ENCODE measurements around the gene YOD1. TPM values are rescaled to one million over a fixed set of nuclear protein-coding genes. Genes with fewer than 3 reads are reported as not detected.

YOD1 gene
- total RNA-seq, 4 donors from 2014 or later: 9.6 to 32.0 (median 22.9) TPM

DNA sequence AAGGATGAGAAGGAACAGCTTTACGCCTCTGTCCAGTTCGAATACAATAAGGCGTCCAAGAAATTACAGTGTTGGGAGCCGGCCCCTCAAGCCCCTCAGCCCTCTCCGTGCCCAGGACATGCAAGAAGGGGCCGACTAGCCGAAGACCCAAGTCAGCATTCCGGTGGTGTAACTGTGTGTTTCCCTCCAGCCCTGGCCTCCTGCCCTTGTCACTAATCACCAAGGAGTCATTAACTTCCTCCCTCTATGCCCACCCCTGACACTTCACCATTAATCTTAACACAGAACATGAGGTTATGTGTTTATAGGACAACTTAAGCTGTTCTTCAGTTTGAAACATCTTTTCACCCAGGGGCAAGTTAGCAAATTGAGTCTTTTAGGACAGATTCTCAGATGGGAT is 21.2 kb upstream of the YOD1 start:
- Histone ChIP-seq H3K36me3 (peaks cover 3 to 64% (median 11%) of the 10 kb centered on the region in 3 donors), H3K27ac (no peak overlapping the region)
- no peak for DNase-seq

DNA sequence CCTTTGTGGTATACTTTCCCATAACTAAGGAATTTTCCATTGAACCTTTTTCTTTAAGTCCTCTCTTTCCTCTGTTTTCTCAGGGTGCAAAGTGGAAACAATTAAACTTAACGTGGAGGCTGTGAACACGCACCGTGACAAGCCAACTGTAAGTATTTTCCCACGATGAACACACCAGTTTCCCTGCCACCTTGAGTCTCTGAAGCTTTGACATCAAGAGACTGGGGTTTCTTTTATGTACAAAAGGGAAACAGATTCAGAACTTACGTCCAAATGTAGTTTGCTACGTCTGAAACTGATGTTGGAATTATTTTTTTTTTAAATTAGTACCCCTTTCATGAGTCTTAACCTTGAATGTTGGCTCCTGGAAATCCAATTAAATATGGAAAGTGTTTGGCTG is 20.4 kb upstream of the YOD1 start:
- no peak for TF ChIP-seq POLR2A (IDR thresholded peaks at IDR 0.05)
- TF ChIP-seq, protein P1, sequence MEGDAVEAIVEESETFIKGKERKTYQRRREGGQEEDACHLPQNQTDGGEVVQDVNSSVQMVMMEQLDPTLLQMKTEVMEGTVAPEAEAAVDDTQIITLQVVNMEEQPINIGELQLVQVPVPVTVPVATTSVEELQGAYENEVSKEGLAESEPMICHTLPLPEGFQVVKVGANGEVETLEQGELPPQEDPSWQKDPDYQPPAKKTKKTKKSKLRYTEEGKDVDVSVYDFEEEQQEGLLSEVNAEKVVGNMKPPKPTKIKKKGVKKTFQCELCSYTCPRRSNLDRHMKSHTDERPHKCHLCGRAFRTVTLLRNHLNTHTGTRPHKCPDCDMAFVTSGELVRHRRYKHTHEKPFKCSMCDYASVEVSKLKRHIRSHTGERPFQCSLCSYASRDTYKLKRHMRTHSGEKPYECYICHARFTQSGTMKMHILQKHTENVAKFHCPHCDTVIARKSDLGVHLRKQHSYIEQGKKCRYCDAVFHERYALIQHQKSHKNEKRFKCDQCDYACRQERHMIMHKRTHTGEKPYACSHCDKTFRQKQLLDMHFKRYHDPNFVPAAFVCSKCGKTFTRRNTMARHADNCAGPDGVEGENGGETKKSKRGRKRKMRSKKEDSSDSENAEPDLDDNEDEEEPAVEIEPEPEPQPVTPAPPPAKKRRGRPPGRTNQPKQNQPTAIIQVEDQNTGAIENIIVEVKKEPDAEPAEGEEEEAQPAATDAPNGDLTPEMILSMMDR (IDR thresholded peaks at IDR 0.05): no peak
- Histone ChIP-seq H3K4me1 (peaks cover 0 to 23% (median 11%) of the 10 kb centered on the region in 3 donors), H3K27me3 (no peaks in the 10 kb centered on the region), H3K9me3 (no peaks in the 10 kb centered on the region), H3K27ac (no peak overlapping the region), H3K4me3 (no peak overlapping the region), H3K36me3 (peaks cover 3 to 72% (median 11%) of the 10 kb centered on the region in 3 donors)
- 83 to 86% methylated on average over 6 of the region's 6 CpGs for WGBS, 2 donors
- DNase-seq: no peak
- intact Hi-C loops (cut with DNase I): no loop called here

More for the DNA sequence above, 21.2 kb upstream of the YOD1 start:
- no peak for TF ChIP-seq POLR2A (IDR thresholded peaks at IDR 0.05)
- TF ChIP-seq, protein P1 (IDR thresholded peaks at IDR 0.05): no peak
- Histone ChIP-seq H3K4me3 (no peak overlapping the region), H3K9me3 (no peaks in the 10 kb centered on the region), H3K4me1 (peaks cover 0 to 28% (median 11%) of the 10 kb centered on the region in 3 donors), H3K27me3 (no peaks in the 10 kb centered on the region)
- intact Hi-C loops (cut with DNase I): no loop called here
- WGBS, 2 donors: 84 to 87% methylated on average over 8 of the region's 8 CpGs

DNA sequence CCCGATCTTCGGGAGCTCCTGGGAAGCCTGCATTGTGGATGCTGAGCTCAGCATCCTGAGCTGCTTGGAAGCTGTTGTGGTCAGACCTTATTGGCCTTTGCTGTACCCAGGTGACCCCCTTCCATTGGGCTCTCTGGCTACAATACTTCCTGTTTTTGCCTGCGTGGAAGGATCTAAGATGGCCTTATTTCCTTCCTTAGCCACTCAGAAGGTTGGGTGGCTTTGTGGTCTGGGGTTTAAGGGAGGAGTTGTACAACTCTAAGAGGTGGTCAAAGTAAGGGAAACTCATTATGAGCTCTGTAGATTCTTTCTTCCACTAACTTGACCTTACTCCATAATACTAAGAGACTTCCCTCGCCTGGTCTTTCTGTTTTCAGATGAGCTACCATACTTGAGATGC is 19.8 kb upstream of the YOD1 start:
- DNase-seq: no peak
- intact Hi-C loops (cut with DNase I): no loop called here
- Histone ChIP-seq H3K9me3 (no peaks in the 10 kb centered on the region), H3K4me3 (no peak overlapping the region), H3K4me1 (peaks cover 0 to 22% (median 11%) of the 10 kb centered on the region in 3 donors), H3K27ac (no peak overlapping the region), H3K36me3 (peaks cover 3 to 78% (median 11%) of the 10 kb centered on the region in 3 donors), H3K27me3 (no peaks in the 10 kb centered on the region)
- 85 to 87% methylated on average over 3 to 4 of the region's 4 CpGs for WGBS, 2 donors
- TF ChIP-seq, protein P1 (IDR thresholded peaks at IDR 0.05): no peak
- TF ChIP-seq POLR2A (IDR thresholded peaks at IDR 0.05): no peak

DNA sequence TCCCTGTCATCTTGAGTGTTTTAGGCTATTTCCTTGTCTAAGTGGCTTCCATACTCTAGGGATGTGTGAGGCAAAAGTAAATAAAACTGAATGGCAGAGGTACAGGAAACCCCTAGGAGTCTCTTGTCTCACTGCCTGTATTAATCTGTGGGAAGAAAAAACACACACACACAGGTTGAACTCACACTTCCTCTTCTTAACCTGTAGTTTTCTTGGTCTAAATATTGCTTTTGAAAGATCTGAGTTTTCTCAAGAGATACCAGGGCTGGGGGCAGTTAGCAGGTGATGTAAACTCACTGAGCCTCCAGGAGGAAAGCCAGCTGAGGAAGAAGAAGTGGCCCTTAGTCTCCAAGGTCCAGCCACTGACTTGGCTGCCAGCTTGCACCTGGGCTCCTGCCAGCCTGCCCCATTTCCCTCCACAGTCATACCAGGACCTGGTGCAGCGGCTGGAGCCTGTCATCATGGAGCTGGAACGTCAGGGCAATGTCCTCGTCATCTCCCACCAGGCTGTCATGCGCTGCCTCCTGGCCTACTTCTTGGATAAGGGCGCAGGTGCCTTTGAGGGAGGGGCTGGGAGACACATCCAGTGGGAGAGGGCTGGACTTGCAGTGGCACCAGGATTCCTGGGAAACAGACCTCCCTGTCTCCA is 19.0 kb upstream of the YOD1 start:
- DNase-seq: no peak
- intact Hi-C loops (cut with DNase I): no loop called here
- Histone ChIP-seq H3K9me3 (no peaks in the 10 kb centered on the region), H3K27me3 (no peaks in the 10 kb centered on the region), H3K4me3 (no peak overlapping the region), H3K4me1 (peaks cover 0 to 20% (median 9%) of the 10 kb centered on the region in 3 donors), H3K27ac (no peak overlapping the region), H3K36me3 (peaks cover 3 to 87% (median 11%) of the 10 kb centered on the region in 3 donors)
- no CpG with 5 or more reads among the region's 5 CpGs for WGBS, 2 donors
- TF ChIP-seq, protein P1 (IDR thresholded peaks at IDR 0.05): no peak
- no peak for TF ChIP-seq POLR2A (IDR thresholded peaks at IDR 0.05)

DNA sequence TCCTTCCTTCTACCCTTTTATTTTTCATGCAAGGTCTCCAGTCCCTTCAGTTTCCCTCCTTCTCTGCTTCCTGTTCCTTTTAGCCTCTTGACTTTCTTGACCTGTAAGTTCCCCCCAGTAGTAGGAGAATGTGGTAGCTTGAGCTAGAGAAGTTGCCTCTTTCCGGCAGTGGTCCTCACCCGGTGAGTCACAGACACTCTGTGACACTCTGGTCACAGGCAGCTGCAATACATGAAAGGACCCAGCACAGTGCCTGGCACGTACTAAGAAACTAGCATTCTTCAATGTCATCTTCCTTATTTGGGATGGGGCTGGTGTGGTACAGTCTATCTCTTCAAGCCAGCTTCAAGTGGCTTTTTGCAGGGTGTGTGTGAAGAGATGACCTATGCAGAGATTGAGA is 18.1 kb upstream of the YOD1 start:
- no peak for TF ChIP-seq POLR2A (IDR thresholded peaks at IDR 0.05)
- TF ChIP-seq, protein P1 (IDR thresholded peaks at IDR 0.05): no peak
- WGBS, 2 donors: 89 to 92% methylated on average over 3 of the region's 3 CpGs
- H3K36me3 ChIP-seq: peaks cover 3 to 96% (median 11%) of the 10 kb centered on the region in 3 donors
- no peaks in the 10 kb centered on the region for H3K27me3 ChIP-seq
- H3K4me3 ChIP-seq: no peak overlapping the region
- no peak for DNase-seq
- H3K9me3 ChIP-seq: no peaks in the 10 kb centered on the region
- intact Hi-C loops (cut with DNase I): no loop called here
- H3K4me1 ChIP-seq: peaks cover 0 to 20% (median under 1%) of the 10 kb centered on the region in 3 donors
- H3K27ac ChIP-seq: no peak overlapping the region

Data from esophagus squamous epithelium (tissue), 5 donors.